ENCODE results near the gene BACE1.

The BACE1 gene

DNA sequence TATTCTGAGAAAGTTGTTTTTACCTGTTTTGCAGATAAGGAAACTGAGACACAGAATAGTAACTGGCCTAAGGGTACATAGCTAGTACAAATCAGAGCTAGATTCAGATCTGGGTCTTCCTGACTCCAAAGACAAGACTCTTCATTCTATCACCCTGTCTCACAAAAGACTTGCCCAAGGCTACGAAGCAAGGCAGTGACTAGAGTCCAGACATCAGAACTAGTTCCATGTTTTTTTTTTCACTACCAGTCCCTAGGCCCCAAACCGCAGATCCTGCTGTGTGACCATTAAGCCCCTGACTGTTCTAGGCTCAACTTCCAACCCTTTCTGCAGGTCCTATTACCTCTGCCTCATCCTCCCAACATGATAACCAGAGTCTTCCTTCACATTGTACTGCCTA is 23.4 kb downstream of the BACE1 start:
- TF ChIP-seq, protein P1, sequence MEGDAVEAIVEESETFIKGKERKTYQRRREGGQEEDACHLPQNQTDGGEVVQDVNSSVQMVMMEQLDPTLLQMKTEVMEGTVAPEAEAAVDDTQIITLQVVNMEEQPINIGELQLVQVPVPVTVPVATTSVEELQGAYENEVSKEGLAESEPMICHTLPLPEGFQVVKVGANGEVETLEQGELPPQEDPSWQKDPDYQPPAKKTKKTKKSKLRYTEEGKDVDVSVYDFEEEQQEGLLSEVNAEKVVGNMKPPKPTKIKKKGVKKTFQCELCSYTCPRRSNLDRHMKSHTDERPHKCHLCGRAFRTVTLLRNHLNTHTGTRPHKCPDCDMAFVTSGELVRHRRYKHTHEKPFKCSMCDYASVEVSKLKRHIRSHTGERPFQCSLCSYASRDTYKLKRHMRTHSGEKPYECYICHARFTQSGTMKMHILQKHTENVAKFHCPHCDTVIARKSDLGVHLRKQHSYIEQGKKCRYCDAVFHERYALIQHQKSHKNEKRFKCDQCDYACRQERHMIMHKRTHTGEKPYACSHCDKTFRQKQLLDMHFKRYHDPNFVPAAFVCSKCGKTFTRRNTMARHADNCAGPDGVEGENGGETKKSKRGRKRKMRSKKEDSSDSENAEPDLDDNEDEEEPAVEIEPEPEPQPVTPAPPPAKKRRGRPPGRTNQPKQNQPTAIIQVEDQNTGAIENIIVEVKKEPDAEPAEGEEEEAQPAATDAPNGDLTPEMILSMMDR (IDR thresholded peaks at IDR 0.05; ENCODE audit: insufficient read depth, low read length, missing control alignments): no peak
- no peak for DNase-seq (ENCODE audit: low read depth, low spot score)
- H3K4me3 ChIP-seq (ENCODE audit: low read depth, low read length): no peak overlapping the region
- ChIA-PET POLR2A (no interaction called here), CTCF (no interaction called here)

DNA sequence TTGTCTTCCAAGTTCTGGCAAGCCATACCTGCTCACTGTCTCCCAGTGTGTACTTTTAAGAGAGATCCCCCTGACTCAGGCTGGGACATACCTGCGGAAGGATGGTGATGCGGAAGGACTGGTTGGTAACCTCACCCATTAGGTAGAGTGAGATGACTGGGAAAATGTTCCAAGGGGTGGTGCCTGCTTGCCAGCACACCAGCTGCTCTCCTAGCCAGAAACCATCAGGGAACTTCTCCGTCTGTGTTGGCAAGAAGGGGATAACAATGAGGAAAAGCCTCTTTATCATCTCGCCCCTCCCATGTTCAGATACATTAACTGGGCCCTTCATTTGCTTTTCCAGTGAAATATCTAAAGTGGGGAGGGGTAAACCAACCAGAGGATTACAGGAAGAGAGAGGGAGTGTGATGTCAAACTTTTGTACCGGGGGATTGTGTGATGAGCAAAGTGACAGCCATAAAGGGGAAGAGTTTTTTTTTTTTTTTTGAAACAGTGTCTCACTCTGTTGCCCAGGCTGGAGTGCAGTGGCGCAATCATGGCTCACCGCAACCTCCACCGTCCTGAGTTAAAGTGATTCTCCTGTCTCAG is 25.2 kb downstream of the BACE1 start, which contains the start of gene BACE1-AS:
Gene BACE1-AS (plus strand): TSS at position 538 of the 588 bp plus-strand sequence.
- no peak within 1 kb of the TSS for H3K4me3 ChIP-seq (ENCODE audit: low read depth, low read length)
- no peak for DNase-seq (ENCODE audit: low read depth, low spot score)
- ChIA-PET POLR2A (no interaction called here), CTCF (no interaction called here)
- TF ChIP-seq, protein P1 (IDR thresholded peaks at IDR 0.05; ENCODE audit: insufficient read depth, low read length, missing control alignments): no peak

DNA sequence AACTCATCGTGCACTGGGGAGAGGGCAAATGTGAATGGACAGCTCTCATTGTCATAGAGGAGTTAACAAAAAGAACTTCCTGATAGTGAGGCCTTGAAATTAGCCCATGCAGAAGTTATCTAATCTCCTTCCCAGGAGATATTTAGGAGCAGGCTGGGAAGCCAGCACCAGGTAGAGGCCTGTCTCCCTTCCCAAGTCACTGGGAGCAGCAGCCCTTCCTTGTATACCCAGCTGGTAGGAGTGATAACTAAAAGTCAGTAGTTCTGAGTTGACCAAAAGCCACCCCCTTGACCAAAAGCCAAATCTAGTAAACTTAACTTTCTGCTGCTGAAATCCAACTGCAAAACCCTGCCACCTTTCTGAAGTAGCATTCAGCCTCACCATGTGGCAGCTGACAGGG is 26.3 kb downstream of the BACE1 start:
- H3K4me3 ChIP-seq (ENCODE audit: low read depth, low read length): no peak overlapping the region
- DNase-seq (ENCODE audit: low read depth, low spot score): no peak
- POLR2A ChIA-PET: interaction anchor here (0.6 kb wide), 1 partner anchor 474 kb away, joined by 3 read pairs; no protein-coding TSS in a partner anchor
- TF ChIP-seq, protein P1 (IDR thresholded peaks at IDR 0.05; ENCODE audit: insufficient read depth, low read length, missing control alignments): no peak
- CTCF ChIA-PET: no interaction called here

DNA sequence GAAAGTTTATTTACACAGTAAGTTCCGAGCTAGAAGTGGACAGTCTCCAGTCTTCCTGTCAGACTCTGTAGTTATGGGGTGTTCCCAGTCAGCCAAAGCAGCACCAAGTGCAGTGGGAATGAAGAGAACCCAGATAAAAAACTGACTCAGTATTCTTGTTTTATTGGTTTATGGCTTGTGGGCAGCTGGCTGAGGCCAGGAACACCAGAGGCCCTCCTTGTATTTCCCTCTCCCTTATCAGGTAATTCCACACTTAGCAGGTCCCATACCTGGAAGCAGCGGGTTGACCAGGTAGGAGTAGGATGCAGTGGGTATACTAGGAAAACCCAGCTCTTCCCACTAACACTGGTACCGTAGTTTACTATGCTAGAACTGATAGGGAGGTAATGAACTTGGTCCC is 28.4 kb downstream of the BACE1 start:
- ChIA-PET POLR2A (no interaction called here), CTCF (interaction anchor here (1.2 kb wide), 1 partner anchor 15 kb away, joined by 4 read pairs; no protein-coding TSS in a partner anchor)
- TF ChIP-seq, protein P1 (IDR thresholded peaks at IDR 0.05; ENCODE audit: insufficient read depth, low read length, missing control alignments): no peak
- H3K4me3 ChIP-seq (ENCODE audit: low read depth, low read length): no peak overlapping the region
- DNase-seq (ENCODE audit: low read depth, low spot score): no peak

DNA sequence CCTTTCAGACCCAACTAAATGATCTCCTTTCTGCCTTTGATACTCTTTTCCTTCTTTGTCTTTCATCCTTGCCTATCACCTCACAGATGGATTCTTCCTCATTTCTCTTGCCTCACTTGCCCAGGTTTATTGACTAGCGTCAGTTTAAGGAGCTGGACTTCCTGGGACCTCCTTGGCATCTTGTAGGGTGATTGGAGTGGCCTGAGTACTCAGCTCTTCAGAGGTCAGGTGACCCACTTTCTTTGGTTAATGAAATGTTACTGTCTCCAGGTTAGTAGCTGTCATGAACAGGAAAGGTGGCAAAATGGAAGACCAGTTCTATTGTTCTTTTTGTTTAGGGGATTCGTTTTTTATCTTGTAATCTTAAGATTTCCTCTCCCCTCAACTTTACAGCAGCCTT is 29.5 kb downstream of the BACE1 start:
- POLR2A ChIA-PET: no interaction called here

DNA sequence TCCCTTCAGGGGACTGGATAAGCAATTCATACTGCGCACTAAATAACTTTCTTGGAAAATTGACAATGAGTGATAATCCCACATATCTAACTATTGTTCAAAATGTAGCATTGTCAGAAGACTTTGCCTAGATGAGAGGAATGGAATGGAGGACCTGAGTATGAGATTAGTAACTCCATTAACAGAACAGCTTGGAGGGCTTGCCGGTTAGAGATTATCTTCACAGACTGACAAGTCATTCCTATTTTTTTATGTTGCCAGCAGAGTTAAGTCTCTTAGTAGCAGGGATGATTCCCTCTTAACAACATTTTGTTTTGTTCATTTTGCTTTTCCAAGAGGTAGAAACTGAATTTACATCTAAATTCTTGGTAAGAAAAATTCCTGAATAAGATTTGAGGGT is 32.0 kb downstream of the BACE1 start:
- no peak for DNase-seq (ENCODE audit: low read depth, low spot score)
- ChIA-PET POLR2A (no interaction called here), CTCF (no interaction called here)
- TF ChIP-seq, protein P1 (IDR thresholded peaks at IDR 0.05; ENCODE audit: insufficient read depth, low read length, missing control alignments): no peak
- H3K4me3 ChIP-seq (ENCODE audit: low read depth, low read length): no peak overlapping the region

More for the DNA sequence above, 29.5 kb downstream of the BACE1 start:
- no peak overlapping the region for H3K4me3 ChIP-seq (ENCODE audit: low read depth, low read length)
- DNase-seq (ENCODE audit: low read depth, low spot score): no peak
- CTCF ChIA-PET: interaction anchor here (0.8 kb wide), 1 partner anchor 55 kb away, joined by 3 read pairs; the partner anchor contains the start of genes PCSK7 and RNF214
- TF ChIP-seq, protein P1 (IDR thresholded peaks at IDR 0.05; ENCODE audit: insufficient read depth, low read length, missing control alignments): no peak

Data from AG04449 (cell line).